HL-60 (cell line): ENCODE results near the gene CRIM1.

Experiments
- DNase-seq, 2 experiments: peaks; one replicate each; pipeline ENCODE4 v3.0.0-alpha.2; 2010 to 2020; ENCODE audit warnings: low read depth in 1 of 2, low spot score in 1 of 2
- H3K27ac ChIP-seq: fragments of 250-450 bp; sonication (Bioruptor Pico); replicated peaks from 2 replicates; pipeline ENCODE4 v1.5.1; 2020; ENCODE audit warnings: mild to moderate bottlenecking, moderate library complexity
- H3K27me3 ChIP-seq: fragments of 250-450 bp; sonication (Bioruptor Pico); 2 replicates; pipeline ENCODE4 v1.5.1; 2021; ENCODE audit warnings: mild to moderate bottlenecking, moderate library complexity; ENCODE audit not compliant: insufficient read depth, poor library complexity, severe bottlenecking
- H3K4me3 ChIP-seq: replicated peaks from 2 replicates; pipeline ENCODE4 v1.5.1; 2011; ENCODE audit warnings: mild to moderate bottlenecking, control low read depth, low read length; ENCODE audit not compliant: insufficient read depth
- GABPA ChIP-seq: IDR thresholded peaks from 2 replicates; pipeline ENCODE4 v1.6.1; 2012; ENCODE audit warnings: low read depth
- POLR2AphosphoS5 ChIP-seq: IDR thresholded peaks from 2 replicates; pipeline ENCODE4 v1.6.1; 2012; ENCODE audit warnings: low read depth
- REST ChIP-seq: IDR thresholded peaks from 2 replicates; pipeline ENCODE4 v1.6.1; 2012; ENCODE audit warnings: low read depth; ENCODE audit not compliant: insufficient replicate concordance
- SPI1 ChIP-seq: IDR thresholded peaks from 2 replicates; pipeline ENCODE4 v1.6.1; 2012; ENCODE audit warnings: low read depth, mild to moderate bottlenecking, borderline replicate concordance
- TF ChIP-seq, protein P1 (sequence below): IDR thresholded peaks from one replicate; pipeline ENCODE4 v1.5.1; 2011; ENCODE audit warnings: low read length, control low read depth, inconsistent platforms; ENCODE audit not compliant: insufficient read depth

CRIM1 gene

DNA sequence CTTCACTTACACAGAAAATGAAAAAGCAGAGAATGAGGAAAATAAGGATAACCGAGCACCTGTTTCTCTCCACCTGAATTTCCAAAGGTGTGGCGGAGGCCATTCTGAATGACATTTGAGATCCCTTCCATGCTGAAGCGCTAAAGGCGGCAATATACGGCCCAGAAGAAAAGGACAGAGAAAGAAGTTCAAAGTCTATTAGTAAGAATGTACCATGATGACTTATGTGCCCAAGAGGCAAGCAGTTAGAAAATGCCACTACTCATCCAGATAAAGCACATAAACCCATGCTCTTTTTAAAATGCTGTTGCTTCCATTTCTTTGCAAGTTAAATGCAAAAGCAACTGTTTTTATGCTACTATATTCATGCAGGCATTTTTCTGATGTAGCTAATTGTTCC lies 205.1 kb downstream of the CRIM1 start:
- DNase-seq: no peak
- TF ChIP-seq, protein P1, sequence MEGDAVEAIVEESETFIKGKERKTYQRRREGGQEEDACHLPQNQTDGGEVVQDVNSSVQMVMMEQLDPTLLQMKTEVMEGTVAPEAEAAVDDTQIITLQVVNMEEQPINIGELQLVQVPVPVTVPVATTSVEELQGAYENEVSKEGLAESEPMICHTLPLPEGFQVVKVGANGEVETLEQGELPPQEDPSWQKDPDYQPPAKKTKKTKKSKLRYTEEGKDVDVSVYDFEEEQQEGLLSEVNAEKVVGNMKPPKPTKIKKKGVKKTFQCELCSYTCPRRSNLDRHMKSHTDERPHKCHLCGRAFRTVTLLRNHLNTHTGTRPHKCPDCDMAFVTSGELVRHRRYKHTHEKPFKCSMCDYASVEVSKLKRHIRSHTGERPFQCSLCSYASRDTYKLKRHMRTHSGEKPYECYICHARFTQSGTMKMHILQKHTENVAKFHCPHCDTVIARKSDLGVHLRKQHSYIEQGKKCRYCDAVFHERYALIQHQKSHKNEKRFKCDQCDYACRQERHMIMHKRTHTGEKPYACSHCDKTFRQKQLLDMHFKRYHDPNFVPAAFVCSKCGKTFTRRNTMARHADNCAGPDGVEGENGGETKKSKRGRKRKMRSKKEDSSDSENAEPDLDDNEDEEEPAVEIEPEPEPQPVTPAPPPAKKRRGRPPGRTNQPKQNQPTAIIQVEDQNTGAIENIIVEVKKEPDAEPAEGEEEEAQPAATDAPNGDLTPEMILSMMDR: no peak
- no peak for TF ChIP-seq REST
- no peak for TF ChIP-seq SPI1
- TF ChIP-seq GABPA: no peak
- no peak for TF ChIP-seq POLR2AphosphoS5
- Histone ChIP-seq H3K27me3 (no peaks in the 10 kb centered on the region), H3K4me3 (no peak overlapping the region), H3K27ac (no peak overlapping the region)

DNA sequence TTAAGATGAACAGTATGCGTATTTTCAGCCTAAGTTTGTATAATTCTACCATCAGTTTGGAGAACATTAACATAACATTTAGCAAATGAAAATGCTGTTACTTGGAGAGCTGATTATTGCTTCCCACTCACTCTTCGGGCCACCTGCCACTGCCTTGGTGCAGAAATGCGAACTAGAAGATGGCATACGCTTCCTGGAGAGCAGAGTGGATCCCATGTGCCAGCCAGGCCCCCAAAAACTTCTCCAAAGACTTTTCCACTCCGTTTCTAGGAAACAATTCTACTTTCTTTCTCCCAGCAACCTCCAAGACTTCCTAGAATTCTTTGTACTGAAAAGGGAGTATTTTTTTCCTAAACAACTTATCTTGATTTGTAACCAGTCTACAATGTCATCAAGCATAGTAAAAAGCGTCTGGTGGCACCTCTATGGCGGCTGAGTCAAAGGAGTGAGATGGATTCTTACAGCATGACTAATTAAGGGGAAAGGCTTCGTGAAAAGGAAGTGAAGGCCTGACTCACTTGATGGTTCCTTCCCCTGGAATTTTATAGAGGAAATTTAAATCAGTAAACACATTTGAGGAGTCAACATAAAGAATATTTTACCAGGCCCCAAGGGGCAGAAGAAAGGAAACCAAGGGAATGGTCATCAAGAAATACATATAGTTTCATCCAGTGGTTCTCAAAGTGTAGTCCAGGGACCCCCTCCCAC lies 205.8 kb downstream of the CRIM1 start:
- Histone ChIP-seq H3K27me3 (no peaks in the 10 kb centered on the region), H3K27ac (no peak overlapping the region), H3K4me3 (no peak overlapping the region)
- DNase-seq: no peak
- TF ChIP-seq SPI1: no peak

- Histone ChIP-seq H3K27ac (no peak overlapping the region), H3K27me3 (no peaks in the 10 kb centered on the region), H3K4me3 (no peak overlapping the region)
- TF ChIP-seq SPI1: no peak
- TF ChIP-seq, protein P1: no peak
- no peak for TF ChIP-seq GABPA
- TF ChIP-seq REST: no peak
- no peak for TF ChIP-seq POLR2AphosphoS5
- DNase-seq: no peak
Observed at GRCh38 chr2:36562240-36562639, 206.7 kb downstream of the CRIM1 start.

- H3K4me3 ChIP-seq: no peak overlapping the region
- TF ChIP-seq GABPA: no peak
- TF ChIP-seq, protein P1: no peak
- no peaks in the 10 kb centered on the region for H3K27me3 ChIP-seq
- no peak overlapping the region; the same call in 1 of the 2 replicates for H3K27ac ChIP-seq
- DNase-seq: no peak
Observed at GRCh38 chr2:36562973-36563532, 207.5 kb downstream of the CRIM1 start.
